Activated naive CD4-positive, alpha-beta T cell treated with anti-CD3 and anti-CD28 coated beads, Interleukin-2, amount 10 ng/mL, durations not matched to agents 7 days and 5 days (primary cell): ENCODE data around the gene TBCD.

Source experiments
- CTCF ChIA-PET: fragments of 350-600 bp; sonication (Branson Sonifier 250); formaldehyde crosslinking; loops from one replicate; lab custom pipeline; 2021; ENCODE audit warnings: antibody characterized with exemption; lab: Charles Lee
- DNase-seq: peaks from one replicate; pipeline ENCODE4 v3.0.0-alpha.2; 2020
- H3K27ac Mint-ChIP-seq: one replicate; pipeline ENCODE4 v1.8.0; 2021; ENCODE audit warnings: mild to moderate bottlenecking, moderate library complexity, mixed read lengths
- H3K27me3 Mint-ChIP-seq: one replicate; pipeline ENCODE4 v1.8.0; 2021; ENCODE audit warnings: mild to moderate bottlenecking, mixed read lengths
- H3K36me3 Mint-ChIP-seq: one replicate; pipeline ENCODE4 v1.8.0; 2021; ENCODE audit warnings: mixed read lengths
- H3K4me1 Mint-ChIP-seq: one replicate; pipeline ENCODE4 v1.8.0; 2021; ENCODE audit warnings: mixed read lengths
- H3K4me3 Mint-ChIP-seq: one replicate; pipeline ENCODE4 v1.8.0; 2021; ENCODE audit warnings: mild to moderate bottlenecking, moderate library complexity, mixed read lengths
- H3K9me3 Mint-ChIP-seq: one replicate; pipeline ENCODE4 v1.8.0; 2021; ENCODE audit warnings: mixed read lengths

Gene TBCD

GRCh38 chr17:82876149-82876548, 124.3 kb downstream of the TBCD start:
- peaks cover 28% of the 10 kb centered on the region for H3K36me3 Mint-ChIP-seq
- CTCF ChIA-PET: interaction anchor here (1.0 kb wide), 1 partner anchor 12 kb away, joined by 3 read pairs; no protein-coding TSS in a partner anchor
- no peak overlapping the region for H3K4me3 Mint-ChIP-seq

GRCh38 chr17:82876602-82877379, 124.9 kb downstream of the TBCD start:
- Mint-ChIP-seq H3K27ac (no peak overlapping the region), H3K4me3 (no peak overlapping the region), H3K36me3 (peaks cover 25% of the 10 kb centered on the region), H3K9me3 (no peaks in the 10 kb centered on the region), H3K27me3 (no peaks in the 10 kb centered on the region), H3K4me1 (peaks cover 43% of the 10 kb centered on the region)
- CTCF ChIA-PET: interaction anchor here (1.0 kb wide), 2 partner anchors 13 kb away, joined by 3 read pairs; no protein-coding TSS in a partner anchor
- DNase-seq: no peak

More at GRCh38 chr17:82876149-82876548, 124.3 kb downstream of the TBCD start:
- Mint-ChIP-seq H3K9me3 (no peaks in the 10 kb centered on the region), H3K27me3 (no peaks in the 10 kb centered on the region), H3K27ac (peak overlapping the region; percentile 42), H3K4me1 (peaks cover 40% of the 10 kb centered on the region)
- no peak for DNase-seq

DNA sequence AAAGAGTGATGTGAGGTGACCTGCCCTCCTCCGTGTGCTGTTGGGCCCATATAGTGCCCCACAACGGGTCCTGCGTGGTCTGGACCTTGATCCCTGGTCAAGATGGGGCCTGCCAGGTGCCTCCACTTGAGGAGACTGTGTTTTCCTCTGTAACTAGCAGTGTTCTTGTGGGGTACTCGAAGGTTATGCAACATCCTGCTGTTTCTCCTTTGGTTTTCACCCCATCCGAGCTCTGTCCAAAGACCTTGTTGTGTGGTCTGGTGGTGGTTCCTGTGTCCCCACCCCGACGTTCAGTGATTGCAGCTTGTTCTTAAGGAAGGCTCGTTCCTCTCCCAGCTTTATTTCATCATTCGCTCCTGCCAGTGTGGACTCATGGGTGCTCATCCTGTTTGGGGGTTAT, 126.7 kb downstream of the TBCD start:
- DNase-seq: no peak
- H3K9me3 Mint-ChIP-seq: no peaks in the 10 kb centered on the region
- peaks cover 17% of the 10 kb centered on the region for H3K36me3 Mint-ChIP-seq
- CTCF ChIA-PET: interaction anchor here (0.6 to 0.7 kb wide), 2 partner anchors 22 to 30 kb away, joined by 3 read pairs; no protein-coding TSS in a partner anchor
- no peaks in the 10 kb centered on the region for H3K27me3 Mint-ChIP-seq
- H3K4me3 Mint-ChIP-seq: no peak overlapping the region
- peaks cover 53% of the 10 kb centered on the region for H3K4me1 Mint-ChIP-seq
- no peak overlapping the region for H3K27ac Mint-ChIP-seq

- H3K4me3 Mint-ChIP-seq: no peak overlapping the region
- DNase-seq: no peak
- H3K36me3 Mint-ChIP-seq: peaks cover 22% of the 10 kb centered on the region
- H3K27ac Mint-ChIP-seq: no peak overlapping the region
- H3K27me3 Mint-ChIP-seq: no peaks in the 10 kb centered on the region
- CTCF ChIA-PET: no interaction called here
- peaks cover 60% of the 10 kb centered on the region for H3K4me1 Mint-ChIP-seq
- H3K9me3 Mint-ChIP-seq: no peaks in the 10 kb centered on the region
These were observed 127.4 kb downstream of the TBCD start for GRCh38 chr17:82879241-82879640.

- H3K4me1 Mint-ChIP-seq: peaks cover 75% of the 10 kb centered on the region
- DNase-seq: no peak
- H3K27ac Mint-ChIP-seq: no peak overlapping the region
- no peak overlapping the region for H3K4me3 Mint-ChIP-seq
- H3K36me3 Mint-ChIP-seq: peaks cover 30% of the 10 kb centered on the region
- CTCF ChIA-PET: interaction anchor here (2.0 kb wide), 1 partner anchor 17 kb away, joined by 7 read pairs; no protein-coding TSS in a partner anchor
- no peaks in the 10 kb centered on the region for H3K27me3 Mint-ChIP-seq
- no peaks in the 10 kb centered on the region for H3K9me3 Mint-ChIP-seq
These were observed 128.9 kb downstream of the TBCD start for GRCh38 chr17:82880620-82881323.

GRCh38 chr17:82881324-82881823, 129.5 kb downstream of the TBCD start:
- H3K4me1 Mint-ChIP-seq: peaks cover 77% of the 10 kb centered on the region
- H3K4me3 Mint-ChIP-seq: peak overlapping the region; percentile 2
- CTCF ChIA-PET: interaction anchor here (2.0 kb wide), 1 partner anchor 17 kb away, joined by 7 read pairs; no protein-coding TSS in a partner anchor
- peaks cover 31% of the 10 kb centered on the region for H3K36me3 Mint-ChIP-seq
- H3K9me3 Mint-ChIP-seq: no peaks in the 10 kb centered on the region
- no peak for DNase-seq
- H3K27ac Mint-ChIP-seq: peak overlapping the region; percentile 93
- H3K27me3 Mint-ChIP-seq: no peaks in the 10 kb centered on the region

DNA sequence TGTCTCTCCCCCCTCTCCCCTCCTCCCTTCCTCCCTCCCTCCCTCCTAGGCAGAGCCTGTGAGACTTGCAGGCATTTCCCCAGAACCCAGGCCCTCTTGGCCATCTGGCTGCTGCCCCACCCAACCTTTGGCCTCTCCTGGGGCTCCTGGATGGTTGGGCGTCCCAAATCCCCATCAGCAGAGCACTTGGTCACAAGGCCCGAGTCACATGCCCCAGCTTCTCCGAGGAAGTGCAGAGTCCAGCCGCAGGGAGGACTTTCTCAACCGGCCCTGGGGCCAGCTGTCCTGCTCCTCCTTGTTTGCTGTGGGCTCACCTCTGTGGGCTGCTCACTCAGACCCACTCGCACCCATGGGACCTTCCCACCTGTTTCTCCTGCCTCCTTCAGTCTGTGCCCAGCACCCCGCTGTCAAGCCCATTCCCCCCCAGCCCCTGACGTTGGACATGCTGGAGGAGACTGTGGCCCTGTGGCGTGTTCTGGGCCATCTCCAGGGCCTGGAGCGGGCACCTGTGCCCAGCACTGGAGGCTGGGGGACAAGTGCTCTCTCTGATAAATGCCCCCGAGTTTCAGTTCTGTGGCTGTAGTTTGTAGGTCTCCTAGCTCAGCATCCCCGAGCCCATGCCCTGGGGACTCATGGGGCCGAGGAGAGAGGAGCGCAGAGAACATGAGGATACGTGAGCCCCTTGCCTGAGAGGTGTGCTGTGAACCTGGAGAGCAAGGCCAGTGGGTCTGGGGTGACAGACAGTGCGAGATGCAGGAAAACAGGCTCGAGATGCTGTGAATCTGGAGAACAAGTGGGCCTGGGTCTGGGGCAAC, 130.2 kb downstream of the TBCD start:
- H3K4me1 Mint-ChIP-seq: peaks cover 76% of the 10 kb centered on the region
- CTCF ChIA-PET: interaction anchor here (0.7 to 2.0 kb wide), 2 partner anchors 18 to 318 kb away, joined by 3 to 7 read pairs; no protein-coding TSS in a partner anchor
- H3K9me3 Mint-ChIP-seq: no peaks in the 10 kb centered on the region
- H3K36me3 Mint-ChIP-seq: peaks cover 34% of the 10 kb centered on the region
- no peaks in the 10 kb centered on the region for H3K27me3 Mint-ChIP-seq
- peak overlapping the region; percentile 71 for H3K4me3 Mint-ChIP-seq
- no peak for DNase-seq
- peak overlapping the region; percentile 93 for H3K27ac Mint-ChIP-seq

GRCh38 chr17:82882715-82883418, 131.0 kb downstream of the TBCD start:
- peak; percentile 87 for DNase-seq
- peaks cover 84% of the 10 kb centered on the region for H3K4me1 Mint-ChIP-seq
- H3K27me3 Mint-ChIP-seq: no peaks in the 10 kb centered on the region
- H3K27ac Mint-ChIP-seq: peak overlapping the region; percentile 93
- CTCF ChIA-PET: interaction anchor here (2.0 kb wide), 1 partner anchor 19 kb away, joined by 7 read pairs; no protein-coding TSS in a partner anchor
- H3K4me3 Mint-ChIP-seq: peak overlapping the region; percentile 71
- H3K9me3 Mint-ChIP-seq: no peaks in the 10 kb centered on the region
- H3K36me3 Mint-ChIP-seq: peaks cover 41% of the 10 kb centered on the region

DNA sequence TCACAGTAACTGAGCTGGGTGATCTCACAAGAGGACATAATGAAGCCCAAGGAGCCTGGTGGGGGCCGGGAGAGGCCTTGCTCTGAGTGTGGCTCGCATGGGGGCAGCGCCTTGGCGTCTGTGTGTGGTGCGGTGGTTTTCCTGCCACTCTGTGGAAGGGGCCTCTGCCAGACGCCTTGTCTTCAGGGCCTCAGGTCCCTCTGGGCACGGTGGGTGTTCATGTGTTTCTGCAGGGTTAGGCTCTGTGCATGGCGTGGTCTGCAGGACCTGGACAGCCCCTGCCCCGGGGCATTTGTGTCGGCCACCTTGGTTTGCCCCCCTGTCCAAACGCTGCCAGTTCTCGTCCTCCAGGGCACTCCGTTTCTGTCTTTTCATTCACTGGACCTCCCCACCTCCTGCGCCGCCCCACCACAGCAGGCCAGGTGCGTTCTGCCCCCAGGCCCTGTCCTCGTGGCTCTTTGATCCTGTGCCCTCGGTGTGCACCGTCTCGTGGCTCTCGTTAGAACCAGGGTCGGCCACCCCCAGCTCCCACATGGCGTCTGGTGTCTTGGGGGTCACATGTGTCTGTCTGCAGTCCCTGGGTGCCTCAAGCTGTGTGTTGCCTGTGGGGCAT, 131.7 kb downstream of the TBCD start:
- CTCF ChIA-PET: no interaction called here
- Mint-ChIP-seq H3K36me3 (peaks cover 40% of the 10 kb centered on the region), H3K27ac (peak overlapping the region; percentile 93), H3K27me3 (no peaks in the 10 kb centered on the region), H3K9me3 (no peaks in the 10 kb centered on the region), H3K4me3 (peak overlapping the region; percentile 71), H3K4me1 (peaks cover 83% of the 10 kb centered on the region)
- no peak for DNase-seq

- H3K9me3 Mint-ChIP-seq: no peaks in the 10 kb centered on the region
- H3K36me3 Mint-ChIP-seq: peaks cover 38% of the 10 kb centered on the region
- CTCF ChIA-PET: interaction anchor here (1.2 to 1.4 kb wide), 5 partner anchors 9 to 104 kb away, joined by 4 to 5 read pairs (median 4); no protein-coding TSS in a partner anchor
- peak overlapping the region; percentile 90 for H3K27ac Mint-ChIP-seq
- H3K4me3 Mint-ChIP-seq: peak overlapping the region; percentile 50
- peaks cover 79% of the 10 kb centered on the region for H3K4me1 Mint-ChIP-seq
- H3K27me3 Mint-ChIP-seq: no peaks in the 10 kb centered on the region
- DNase-seq: no peak
These were observed 132.6 kb downstream of the TBCD start for GRCh38 chr17:82884341-82884969.

- peak; percentile 64 for DNase-seq
These were observed 133.1 kb downstream of the TBCD start for GRCh38 chr17:82884970-82885353.

More at GRCh38 chr17:82884970-82885353, 133.1 kb downstream of the TBCD start:
- Mint-ChIP-seq H3K4me1 (peaks cover 77% of the 10 kb centered on the region), H3K27ac (peak overlapping the region; percentile 90), H3K36me3 (peaks cover 40% of the 10 kb centered on the region), H3K4me3 (peak overlapping the region; percentile 50), H3K27me3 (no peaks in the 10 kb centered on the region), H3K9me3 (no peaks in the 10 kb centered on the region)
- CTCF ChIA-PET: interaction anchor here (1.2 to 1.6 kb wide), 7 partner anchors 8 to 105 kb away, joined by 3 to 6 read pairs (median 4); no protein-coding TSS in a partner anchor
